ENCODE data around the gene MLN.

The MLN gene

DNA sequence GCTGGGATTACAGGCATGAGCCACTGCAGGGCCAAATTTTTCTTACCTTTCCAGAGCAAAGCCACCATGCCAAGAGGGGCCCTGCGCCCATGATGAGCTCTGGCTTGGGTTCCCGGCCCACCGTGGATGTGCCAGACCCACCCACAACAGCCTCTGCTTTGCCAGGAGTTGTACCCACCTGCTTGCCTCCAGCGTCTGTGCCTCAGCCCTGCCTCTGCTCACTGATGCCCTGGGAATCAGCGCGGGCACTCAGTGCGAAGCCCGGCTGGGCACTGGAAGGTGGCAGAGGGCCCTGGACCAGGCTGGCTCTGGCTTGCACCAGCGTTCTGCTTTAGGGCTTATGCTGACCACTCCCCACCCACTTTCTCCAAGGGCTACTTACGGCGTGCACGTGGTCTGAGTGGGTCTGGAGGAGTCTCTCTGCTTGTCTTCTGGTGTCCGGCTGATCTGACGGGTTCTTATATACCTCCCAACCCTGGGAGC lies at the start of gene MLN:
MLN (minus strand) TSS at position 433 of the 483 bp plus-strand sequence. CDS start 2,840 bp downstream, outside the sequence.
- no peak for DNase-seq

DNA sequence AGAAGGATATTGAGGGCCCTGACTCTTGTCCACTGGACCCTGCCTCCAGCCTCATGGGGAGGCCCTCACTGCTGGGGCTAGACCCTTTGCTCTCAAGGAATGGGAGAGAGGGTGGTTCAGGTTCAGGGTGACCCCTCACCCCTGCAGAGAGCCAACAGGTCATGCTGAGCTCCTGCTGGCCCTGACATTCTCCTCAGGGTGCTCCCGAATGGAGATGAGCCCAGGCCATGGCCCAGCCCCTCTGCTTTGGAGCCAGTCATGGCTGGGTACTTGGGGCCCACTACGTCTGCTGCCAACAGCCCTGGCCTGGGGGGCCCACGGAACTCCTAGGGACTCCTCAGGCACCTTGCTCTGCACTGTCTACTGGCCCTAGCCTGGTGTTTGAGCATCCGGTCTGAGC lies 49.2 kb upstream of the MLN start:
- DNase-seq: no peak

- no peak for DNase-seq
These were observed 48.2 kb upstream of the MLN start for GRCh38 chr6:33851959-33852358.

GRCh38 chr6:33850869-33851541 lies 47.2 kb upstream of the MLN start:
- no peak for DNase-seq

GRCh38 chr6:33850296-33850695 lies 46.5 kb upstream of the MLN start:
- no peak for DNase-seq

DNA sequence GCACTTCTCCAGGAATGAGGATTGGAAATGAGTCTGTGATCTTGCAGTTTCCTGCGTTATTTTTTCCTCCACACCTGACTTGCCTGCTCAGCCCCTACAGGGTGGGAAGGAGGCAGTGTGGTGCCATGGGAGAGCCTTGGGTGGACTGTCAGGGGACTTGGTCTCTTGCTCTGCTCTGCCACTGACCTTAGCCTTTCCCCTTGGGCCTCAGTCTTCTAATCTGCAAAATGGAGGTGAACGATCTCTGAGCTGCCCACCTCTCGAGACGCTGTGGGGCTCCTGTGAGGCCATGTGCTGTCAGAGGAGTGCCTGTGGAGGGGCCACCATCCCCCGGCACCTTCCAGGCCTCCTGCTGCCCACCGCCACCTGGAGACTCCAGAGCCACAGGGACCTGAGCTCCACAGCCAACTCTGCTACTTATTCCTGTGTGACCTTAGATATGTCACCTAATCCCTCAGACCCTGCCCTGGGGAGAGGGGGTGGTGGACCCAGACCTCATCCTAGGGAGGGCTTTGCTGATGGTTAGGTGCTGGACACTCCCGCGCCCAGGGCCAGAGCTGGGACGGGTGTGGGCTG lies 45.8 kb upstream of the MLN start:
- no peak for DNase-seq

- no peak for DNase-seq
These were observed 44.7 kb upstream of the MLN start for GRCh38 chr6:33848484-33848883.

DNA sequence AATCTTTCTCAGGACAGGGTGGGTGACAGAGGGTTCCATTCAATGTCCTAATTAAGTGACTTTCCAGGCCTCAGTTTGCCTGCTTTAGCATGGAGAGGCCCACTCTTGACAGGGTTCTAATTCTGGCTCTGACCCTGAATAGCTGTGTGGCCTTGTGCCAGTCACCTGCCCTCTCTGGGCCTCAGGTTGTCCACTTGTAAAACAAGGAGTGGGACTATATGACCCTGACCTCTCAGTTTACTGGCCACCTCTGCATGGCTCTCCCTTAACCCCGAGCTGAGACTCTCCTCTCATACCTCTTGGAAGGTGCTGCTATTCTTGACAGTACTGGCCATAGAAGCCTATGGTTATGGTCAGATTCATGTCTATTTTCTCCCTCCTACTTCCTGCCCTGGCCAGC lies 44.1 kb upstream of the MLN start:
- no peak for DNase-seq

- no peak for DNase-seq
These were observed 43.3 kb upstream of the MLN start for GRCh38 chr6:33847078-33847477.

- no peak for DNase-seq
These were observed 42.4 kb upstream of the MLN start for GRCh38 chr6:33846226-33846625.

DNA sequence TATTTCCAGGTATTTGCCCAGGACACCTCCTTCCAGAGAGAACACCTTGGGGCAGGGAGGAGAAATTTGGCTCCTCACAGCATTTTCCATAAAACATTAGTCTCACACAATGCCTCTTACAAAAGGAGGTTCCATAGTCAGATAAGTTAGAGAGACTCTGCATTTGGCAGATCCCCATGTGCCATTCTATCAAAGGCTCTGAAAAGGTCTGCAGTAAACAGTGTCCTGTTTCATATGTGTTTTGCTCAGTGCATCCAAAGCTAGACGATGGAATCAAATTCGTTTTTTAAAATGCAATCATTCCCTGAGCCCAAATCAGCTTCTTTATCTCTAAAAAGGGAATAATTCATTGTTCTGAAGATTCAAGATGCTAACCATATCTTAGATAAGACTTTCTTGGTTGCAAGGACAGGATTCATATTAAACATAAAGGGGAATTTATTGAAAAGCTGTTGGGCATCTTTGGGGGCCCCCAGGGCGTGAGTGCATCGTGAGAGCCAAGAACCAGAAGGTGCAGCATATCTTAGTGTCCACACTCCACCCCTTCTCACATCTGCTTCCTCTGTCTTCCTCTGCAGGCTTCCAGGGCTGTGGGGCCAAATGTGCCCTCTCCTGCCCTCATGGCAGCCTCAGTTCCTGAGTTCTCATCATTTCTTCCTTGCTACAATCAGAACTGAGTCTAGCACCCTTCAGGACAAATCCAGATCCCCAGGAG lies 41.4 kb upstream of the MLN start:
- no peak for DNase-seq

- no peak for DNase-seq
These were observed 39.6 kb upstream of the MLN start for GRCh38 chr6:33843131-33844121.

DNA sequence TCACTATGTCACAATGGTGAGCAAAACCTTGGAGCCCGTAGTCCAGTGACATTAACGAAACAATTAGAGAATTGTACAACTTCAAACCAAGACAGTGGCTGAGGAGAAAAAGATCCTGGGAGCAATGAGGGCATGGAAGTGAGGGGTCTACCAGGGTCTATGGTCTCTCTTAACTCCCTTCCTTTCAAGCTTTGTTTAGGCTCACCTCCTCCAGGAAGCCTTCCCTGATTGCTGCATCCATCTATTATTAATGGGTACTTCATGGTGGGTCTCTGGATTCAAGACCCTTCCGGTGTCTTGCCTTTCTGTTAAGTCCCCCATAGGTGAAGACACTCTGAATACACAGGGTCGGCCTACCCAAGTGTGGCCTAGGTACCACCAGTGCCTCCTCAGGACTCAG lies 38.1 kb upstream of the MLN start:
- no peak for DNase-seq

GRCh38 chr6:33841070-33841469 lies 37.3 kb upstream of the MLN start:
- DNase-seq: no peak

DNA sequence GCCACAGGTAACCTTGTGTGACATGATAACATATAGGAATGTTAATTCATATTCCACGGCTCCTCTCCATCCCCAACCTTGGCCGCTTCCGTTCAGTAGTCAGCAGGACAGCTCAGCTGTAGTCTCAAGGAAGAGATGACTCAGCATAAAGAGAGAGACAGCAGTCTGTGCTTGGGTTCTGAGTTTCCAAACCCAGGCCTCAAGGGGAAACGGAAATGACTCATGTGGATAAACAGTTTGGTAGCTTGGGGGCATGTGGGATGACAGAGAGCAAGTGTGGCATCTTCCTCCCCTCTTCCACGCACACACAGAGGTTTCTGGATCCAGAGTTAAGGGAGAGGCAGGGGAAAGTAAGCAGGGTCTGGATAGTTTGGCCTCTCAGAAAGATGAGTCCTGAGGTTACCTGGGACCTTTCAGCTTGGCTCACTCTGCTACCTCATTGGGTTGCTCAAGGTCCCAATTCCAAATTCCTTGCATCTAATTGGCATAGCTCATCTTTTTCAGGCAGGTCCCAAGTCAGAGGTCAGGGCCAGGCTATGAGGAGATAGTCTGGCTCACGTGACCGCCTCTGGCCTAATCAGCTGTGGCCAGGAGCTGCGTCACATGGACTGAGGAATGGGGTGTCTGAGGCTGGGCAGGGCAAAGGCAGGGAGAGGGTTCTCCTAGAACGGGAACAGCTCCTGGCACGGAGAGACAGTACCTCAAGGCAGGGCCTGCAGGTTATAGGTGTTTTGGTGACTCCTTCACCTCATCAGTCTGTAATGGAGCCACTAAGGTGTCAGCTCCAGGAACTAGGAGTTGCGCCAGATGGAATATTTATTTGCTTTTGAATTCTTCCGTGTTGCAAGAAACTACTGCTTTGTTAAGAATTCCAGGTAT lies 36.5 kb upstream of the MLN start:
- DNase-seq: peak; percentile 41 to 61

GRCh38 chr6:33839399-33840047 lies 35.7 kb upstream of the MLN start:
- DNase-seq: no peak

DNA sequence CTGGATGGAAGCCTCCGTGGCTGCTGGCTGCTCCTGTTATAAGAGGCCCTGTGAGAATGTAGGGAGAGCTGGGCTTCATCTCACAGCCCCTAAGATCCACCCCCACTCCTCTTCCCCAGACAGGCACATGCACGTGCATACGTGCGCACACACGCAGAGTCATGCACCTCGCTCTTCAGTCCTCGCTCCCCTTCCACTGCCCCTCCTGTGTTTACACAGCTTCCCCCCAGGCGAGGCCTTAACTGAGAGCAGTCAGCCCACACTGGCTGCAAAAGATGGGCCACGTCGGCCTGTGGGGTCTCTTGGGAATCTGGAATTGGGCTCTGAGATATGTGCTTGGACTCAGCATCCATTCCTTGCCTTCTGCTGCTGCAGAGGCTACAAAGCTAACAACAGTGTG lies 35.2 kb upstream of the MLN start:
- DNase-seq: no peak

GRCh38 chr6:33837971-33838665 lies 34.3 kb upstream of the MLN start:
- no peak for DNase-seq

DNA sequence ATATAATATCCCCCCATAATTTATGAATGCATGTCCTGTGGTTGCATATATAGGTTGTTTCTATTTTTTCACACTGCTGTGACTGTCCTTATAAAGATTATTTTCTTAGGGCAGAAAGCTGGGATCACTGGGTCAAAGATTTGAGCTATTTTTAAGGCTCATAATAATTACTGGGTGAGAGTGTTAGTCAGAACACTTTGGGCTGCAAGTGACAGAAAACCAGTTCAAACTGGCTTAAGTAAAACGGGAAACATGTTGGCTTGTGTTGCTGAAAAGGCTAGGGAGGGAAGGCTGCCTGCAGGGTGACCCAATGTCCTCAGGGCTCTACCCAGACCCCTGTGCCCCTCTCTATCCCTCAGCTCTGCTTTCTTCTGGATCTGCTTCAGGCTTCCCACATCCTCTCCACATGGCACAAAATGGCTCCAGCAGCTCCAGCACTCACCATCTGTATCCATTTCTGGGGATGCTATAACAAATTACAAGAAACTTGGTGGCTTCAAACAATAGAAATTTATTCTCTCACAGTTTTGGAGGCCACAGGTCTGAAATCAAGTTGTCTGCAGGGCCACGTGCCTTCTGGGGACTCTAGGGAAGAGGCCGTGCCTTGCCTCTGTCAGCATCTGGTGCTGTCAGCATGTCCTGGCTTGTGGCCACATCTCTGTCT lies 33.1 kb upstream of the MLN start:
- DNase-seq: no peak

Data from activated T-cell treated with anti-CD3 and anti-CD28 coated beads, Interleukin-2, amount 50 U/mL, for 48 hours (primary cell).